IMR-90 (cell line): Measurements from ENCODE around the gene ZNF76. TPM values are rescaled to one million over a fixed set of nuclear protein-coding genes. Genes with fewer than 3 reads are reported as not detected.

ENCODE experiments used
- ATAC-seq: fragments of 200-7000 bp; cut with Tn5 transposase; 2 replicates; pipeline ENCODE4 v1.9.1; 2020; ENCODE audit warnings: low read depth, mild to moderate bottlenecking, moderate library complexity
- BruUV-seq: library from RNA; stranded (reverse); fragments of 400-500 nt; replicated peaks from 2 replicates; lab custom pipeline; 2021; lab: Mats Ljungman, UMichigan
- CTCF ChIA-PET: fragments of 300-600 bp; formaldehyde crosslinking; extraction: SDS; loops from one replicate; lab custom pipeline; 2021; ENCODE audit warnings: antibody characterized with exemption; lab: Yijun Ruan, JAX
- POLR2A ChIA-PET: fragments of 300-600 bp; sonication (Branson Sonifier 250); formaldehyde crosslinking; loops from one replicate; lab custom pipeline; 2022; ENCODE audit warnings: antibody characterized with exemption; ENCODE audit not compliant: unreplicated experiment; lab: Charles Lee
- DNase-seq: peaks from one replicate; pipeline ENCODE4 v3.0.0; 2013
- H2AFZ ChIP-seq: replicated peaks from 2 replicates; pipeline ENCODE3; 2013; ENCODE audit warnings: low read length, mild to moderate bottlenecking; ENCODE audit not compliant: poor library complexity
- H2AK5ac ChIP-seq: 2 replicates; pipeline ENCODE4 v1.6.1; 2013; ENCODE audit warnings: low read depth, low read length, inconsistent platforms
- H2AK9ac ChIP-seq: replicated peaks from 2 replicates; pipeline ENCODE3; 2013; ENCODE audit warnings: mild to moderate bottlenecking, low read depth, low read length, moderate library complexity; ENCODE audit not compliant: poor library complexity
- H2BK120ac ChIP-seq: 2 replicates; pipeline ENCODE4 v1.6.1; 2013; ENCODE audit warnings: low read depth, low read length, inconsistent platforms
- H2BK15ac ChIP-seq: 3 replicates; pipeline ENCODE4 v1.6.1; 2013; ENCODE audit warnings: low read depth, low read length, inconsistent platforms
- H2BK20ac ChIP-seq: 2 replicates; pipeline ENCODE4 v1.6.1; 2013; ENCODE audit warnings: low read depth, mild to moderate bottlenecking, inconsistent platforms, low read length, moderate library complexity
- H2BK5ac ChIP-seq: 2 replicates; pipeline ENCODE4 v1.6.1; 2013; ENCODE audit warnings: mild to moderate bottlenecking, low read depth, low read length, inconsistent platforms; ENCODE audit not compliant: poor library complexity, severe bottlenecking
- H3K14ac ChIP-seq: replicated peaks from 2 replicates; pipeline ENCODE4 v1.6.1; 2013; ENCODE audit warnings: low read depth, low read length, inconsistent platforms
- H3K18ac ChIP-seq: 2 replicates; pipeline ENCODE4 v1.6.1; 2013; ENCODE audit warnings: low read depth, low read length, control low read depth
- H3K23ac ChIP-seq: 2 replicates; pipeline ENCODE4 v1.6.1; 2013; ENCODE audit warnings: low read depth, low read length, inconsistent platforms
- H3K27ac ChIP-seq: 2 replicates; pipeline ENCODE4 v1.5.1; 2013; ENCODE audit warnings: mild to moderate bottlenecking, control low read depth, low read length; ENCODE audit not compliant: insufficient read depth
- H3K27me3 ChIP-seq: 2 replicates; pipeline ENCODE4 v1.6.1; 2013; ENCODE audit warnings: low read length; ENCODE audit not compliant: control insufficient read depth, insufficient read depth
- H3K36me3 ChIP-seq: 2 replicates; pipeline ENCODE4 v1.6.1; 2013; ENCODE audit warnings: low read length, mixed read lengths; ENCODE audit not compliant: control insufficient read depth, insufficient read depth
- H3K4ac ChIP-seq: 2 replicates; pipeline ENCODE4 v1.6.1; 2013; ENCODE audit warnings: low read depth, low read length, inconsistent platforms
- H3K4me1 ChIP-seq: 2 replicates; pipeline ENCODE4 v1.6.1; 2013; ENCODE audit warnings: low read length, mixed read lengths; ENCODE audit not compliant: control insufficient read depth, insufficient read depth
- H3K4me2 ChIP-seq: 2 replicates; pipeline ENCODE4 v1.6.1; 2013; ENCODE audit warnings: low read depth, mild to moderate bottlenecking, control low read depth, low read length, moderate library complexity
- H3K4me3 ChIP-seq: 2 replicates; pipeline ENCODE4 v1.5.1; 2013; ENCODE audit warnings: low read depth, mild to moderate bottlenecking, control low read depth, low read length, moderate library complexity; ENCODE audit not compliant: insufficient read depth
- H3K56ac ChIP-seq: 2 replicates; pipeline ENCODE4 v1.6.1; 2013; ENCODE audit warnings: low read length, inconsistent platforms; ENCODE audit not compliant: insufficient read depth; ENCODE audit errors: extremely low read depth
- H3K79me1 ChIP-seq, 2 experiments: 2 replicates each; pipeline ENCODE4 v1.6.1; 2013; ENCODE audit warnings: low read length in 2 of 2, inconsistent platforms in 1 of 2, low read depth in 1 of 2
- H3K9ac ChIP-seq: 2 replicates; pipeline ENCODE4 v1.6.1; 2013; ENCODE audit warnings: low read depth, low read length, control low read depth
- H3K9me1 ChIP-seq: 2 replicates; pipeline ENCODE4 v1.6.1; 2013; ENCODE audit warnings: low read length, inconsistent platforms; ENCODE audit not compliant: insufficient read depth
- H3K9me3 ChIP-seq: 2 replicates; pipeline ENCODE4 v1.6.1; 2013; ENCODE audit warnings: low read length; ENCODE audit not compliant: control insufficient read depth, insufficient read depth
- H4K20me1 ChIP-seq: 2 replicates; pipeline ENCODE4 v1.6.1; 2013; ENCODE audit warnings: low read length, inconsistent platforms; ENCODE audit not compliant: insufficient read depth
- H4K5ac ChIP-seq: 2 replicates; pipeline ENCODE4 v1.6.1; 2013; ENCODE audit warnings: mild to moderate bottlenecking, low read depth, low read length, control low read depth
- H4K8ac ChIP-seq, 2 experiments: 2 replicates each; pipeline ENCODE4 v1.6.1; 2013; ENCODE audit warnings: low read depth in 2 of 2, low read length in 2 of 2, control low read depth in 1 of 2, inconsistent platforms in 1 of 2
- H4K91ac ChIP-seq: 2 replicates; pipeline ENCODE4 v1.6.1; 2013; ENCODE audit warnings: low read depth, low read length, inconsistent platforms; ENCODE audit not compliant: insufficient read depth
- BHLHE40 ChIP-seq: fragments of 150-350 bp; IDR thresholded peaks from 2 replicates; pipeline ENCODE4 v1.6.1; 2016; ENCODE audit warnings: mild to moderate bottlenecking, low read depth, low read length
- CHD1 ChIP-seq: IDR thresholded peaks from 2 replicates; pipeline ENCODE4 v1.6.1; 2012; ENCODE audit warnings: low read depth, low read length, improper control_type of control experiment
- ELK1 ChIP-seq: fragments of 150-350 bp; IDR thresholded peaks from 2 replicates; pipeline ENCODE4 v1.6.1; 2016; ENCODE audit warnings: low read depth, mild to moderate bottlenecking, low read length, moderate library complexity, borderline replicate concordance
- FOS ChIP-seq: fragments of 150-350 bp; IDR thresholded peaks from 2 replicates; pipeline ENCODE4 v1.6.1; 2016; ENCODE audit warnings: low read depth, low read length
- MAZ ChIP-seq: IDR thresholded peaks from 2 replicates; pipeline ENCODE4 v1.6.1; 2012; ENCODE audit warnings: low read depth, mild to moderate bottlenecking, low read length, improper control_type of control experiment, moderate library complexity, borderline replicate concordance
- MXI1 ChIP-seq: IDR thresholded peaks from 2 replicates; pipeline ENCODE4 v1.6.1; 2012; ENCODE audit warnings: low read depth, mild to moderate bottlenecking, low read length, moderate library complexity, borderline replicate concordance
- POLR2A ChIP-seq: IDR thresholded peaks from 2 replicates; pipeline ENCODE4 v1.6.1; 2012; ENCODE audit warnings: mild to moderate bottlenecking, low read depth, low read length
- RAD21 ChIP-seq: IDR thresholded peaks from 2 replicates; pipeline ENCODE4 v1.6.1; 2012; ENCODE audit warnings: low read length, improper control_type of control experiment
- RFX5 ChIP-seq: IDR thresholded peaks from 2 replicates; pipeline ENCODE4 v1.8.0; 2012; ENCODE audit warnings: low read depth, mild to moderate bottlenecking, low read length, moderate library complexity
- SMC3 ChIP-seq: fragments of 150-350 bp; IDR thresholded peaks from 2 replicates; pipeline ENCODE4 v1.6.1; 2016; ENCODE audit warnings: low read depth, mild to moderate bottlenecking, antibody characterized with exemption, low read length, moderate library complexity
- USF2 ChIP-seq: fragments of 150-350 bp; IDR thresholded peaks from 2 replicates; pipeline ENCODE4 v1.6.1; 2017; ENCODE audit warnings: mild to moderate bottlenecking, antibody characterized with exemption, low read length, low read depth
- WGBS, 2 experiments: methylation state at CpG; one replicate each; pipeline versions ENCODE4 v1.1.5 to v1.1.7; 2013; ENCODE audit warnings: missing lambda C conversion rate in 2 of 2; ENCODE audit not compliant: insufficient read length in 1 of 2; ENCODE audit errors: extremely low coverage in 2 of 2; 5-methylcytosine and 5-hydroxymethylcytosine counted together
- dilution Hi-C: fragments of 300-500 bp; cut with HindIII; formaldehyde crosslinking; loops from one replicate; pipeline ENCODE4 v1.14.3; 2018; ENCODE audit warnings: low sequenced_read_pairs; ENCODE audit not compliant: unreplicated experiment
- in situ Hi-C: fragments of 300-500 bp; cut with MboI; formaldehyde crosslinking; loops from 3 replicates; pipeline ENCODE4 v1.14.3; 2019; ENCODE audit warnings: low sequenced_read_pairs, inconsistent platforms, mixed read lengths
- intact Hi-C: fragments of 100-400 bp; cut with micrococcal nuclease; formaldehyde crosslinking; loops from 2 replicates; pipeline ENCODE4 v1.10.0; 2022
- polyA plus RNA-seq, 3 experiments: library from polyadenylated mRNA; depleted of rRNA; stranded (reverse); fragments of >200 nt; gene quantifications; 2 replicates each; pipeline ENCODE4 v1.2.3, GENCODE V29; 2012; ENCODE audit warnings: low replicate concordance in 1 of 3
- total RNA-seq: library from RNA; depleted of rRNA; stranded (reverse); fragments of >200 nt; gene quantifications from 2 replicates; pipeline ENCODE4 v1.2.3, GENCODE V29; 2012
- TF ChIP-seq, protein P1 (sequence below): conservative IDR thresholded peaks from 2 replicates; pipeline ENCODE4 v1.5.1; 2012; ENCODE audit warnings: mild to moderate bottlenecking, low read depth, low read length, improper control_type of control experiment

The ZNF76 gene
- total and polyA plus RNA-seq, 2 of the 4 experiments (the other 2 are of a cell fraction) = 19.9 to 21.1 TPM

GRCh38 chr6:35342258-35343091, 82.9 kb downstream of the ZNF76 start, which contains the start of gene PPARD:
PPARD (plus strand) TSS chr6:35342558; CDS start chr6:35411088, 68,530 bp downstream.
- Histone ChIP-seq H4K91ac (peak within 1 kb of the TSS; percentile 61), H3K9me3 (no peaks in the 10 kb centered on the region), H3K27ac (peak within 1 kb of the TSS; percentile 83), H3K79me1 (peaks cover 9 to 45% of the 10 kb centered on the region in 2 experiments; a peak in 3 of 4 replicates), H3K23ac (peak within 1 kb of the TSS; percentile 94), H3K36me3 (peaks cover 18% of the 10 kb centered on the region), H3K9me1 (peaks cover 24% of the 10 kb centered on the region), H2AK9ac (peak within 1 kb of the TSS; percentile 99), H3K14ac (peak within 1 kb of the TSS; percentile 97), H3K4me3 (peak within 1 kb of the TSS; percentile 64), H4K8ac (peak within 1 kb of the TSS in 1 of 2 experiments; percentile 25; a peak in 1 of 4 replicates), H3K4me2 (peak within 1 kb of the TSS; percentile 90), H2BK15ac (peak within 1 kb of the TSS; percentile 41; the same call in 2 of the 3 replicates), H3K4ac (peak within 1 kb of the TSS; percentile 55), H3K4me1 (peaks cover 14% of the 10 kb centered on the region), H3K56ac (peak within 1 kb of the TSS; percentile 63), H4K5ac (peak within 1 kb of the TSS; percentile 55; the same call in 1 of the 2 replicates), H2BK20ac (peak within 1 kb of the TSS; percentile 9; the same call in 1 of the 2 replicates), H3K18ac (peak within 1 kb of the TSS; percentile 40), H4K20me1 (peaks cover 42% of the 10 kb centered on the region), H2AK5ac (peak within 1 kb of the TSS; percentile 48; the same call in 1 of the 2 replicates), H3K27me3 (peaks cover 5% of the 10 kb centered on the region), H3K9ac (peak within 1 kb of the TSS; percentile 98), H2BK120ac (peak within 1 kb of the TSS; percentile 28; the same call in 1 of the 2 replicates), H2BK5ac (peak within 1 kb of the TSS; percentile 61), H2AFZ (peak within 1 kb of the TSS; percentile 92)
- dilution Hi-C loops = no loop called here
- intact Hi-C loops = loop anchor here (1.0 kb wide), 3 partner anchors 73 to 126 kb away; partner anchors contain the start of gene RPL10A
- ChIA-PET POLR2A (interaction anchor here (0.6 to 1.1 kb wide), 3 partner anchors 73 to 129 kb away, joined by 3 to 5 read pairs (median 4); no protein-coding TSS in a partner anchor), CTCF (interaction anchor here (0.6 to 1.9 kb wide), 10 partner anchors 15 to 155 kb away, joined by 3 to 13 read pairs (median 3); partner anchors contain the start of gene FANCE)
- ATAC-seq (peak; percentile 98), DNase-seq (peak; percentile 92)
- in situ Hi-C loops = loop anchor here (5.0 kb wide), 1 partner anchor 110 kb away; the partner anchor contains the start of gene FANCE
- no TSS peak for BruUV-seq
- WGBS, 2 experiments = 0% methylated on average over 21 of the region's 77 CpGs; no CpG with 5 or more reads in 1 of the 2 experiments
- TF ChIP-seq FOS = no peak
- no peak for TF ChIP-seq BHLHE40
- peak; percentile 84; the same call in 1 of the 2 replicates for TF ChIP-seq CHD1
- TF ChIP-seq RFX5 = no peak
- no peak; the same call in 1 of the 2 replicates for TF ChIP-seq USF2
- TF ChIP-seq ELK1 = no peak
- TF ChIP-seq RAD21 = peak; percentile 100
- TF ChIP-seq, protein P1, sequence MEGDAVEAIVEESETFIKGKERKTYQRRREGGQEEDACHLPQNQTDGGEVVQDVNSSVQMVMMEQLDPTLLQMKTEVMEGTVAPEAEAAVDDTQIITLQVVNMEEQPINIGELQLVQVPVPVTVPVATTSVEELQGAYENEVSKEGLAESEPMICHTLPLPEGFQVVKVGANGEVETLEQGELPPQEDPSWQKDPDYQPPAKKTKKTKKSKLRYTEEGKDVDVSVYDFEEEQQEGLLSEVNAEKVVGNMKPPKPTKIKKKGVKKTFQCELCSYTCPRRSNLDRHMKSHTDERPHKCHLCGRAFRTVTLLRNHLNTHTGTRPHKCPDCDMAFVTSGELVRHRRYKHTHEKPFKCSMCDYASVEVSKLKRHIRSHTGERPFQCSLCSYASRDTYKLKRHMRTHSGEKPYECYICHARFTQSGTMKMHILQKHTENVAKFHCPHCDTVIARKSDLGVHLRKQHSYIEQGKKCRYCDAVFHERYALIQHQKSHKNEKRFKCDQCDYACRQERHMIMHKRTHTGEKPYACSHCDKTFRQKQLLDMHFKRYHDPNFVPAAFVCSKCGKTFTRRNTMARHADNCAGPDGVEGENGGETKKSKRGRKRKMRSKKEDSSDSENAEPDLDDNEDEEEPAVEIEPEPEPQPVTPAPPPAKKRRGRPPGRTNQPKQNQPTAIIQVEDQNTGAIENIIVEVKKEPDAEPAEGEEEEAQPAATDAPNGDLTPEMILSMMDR = peak; percentile 99
- TF ChIP-seq MXI1 = 0 out of 2 replicates have a peak, but pooled peaks have one; percentile 43
- peak; percentile 93 for TF ChIP-seq POLR2A
- TF ChIP-seq MAZ = peak; percentile 92
- peak; percentile 100 for TF ChIP-seq SMC3
